ENCODE results near the gene LSR. TPM values are rescaled to one million over a fixed set of nuclear protein-coding genes. Genes with fewer than 3 reads are reported as not detected.
A peak's percentile ranks its signal among the peaks of the same experiment; 100 is the strongest.

The LSR gene
- total RNA-seq, 1 experiment from 2014 or later, result 64.7 TPM

DNA sequence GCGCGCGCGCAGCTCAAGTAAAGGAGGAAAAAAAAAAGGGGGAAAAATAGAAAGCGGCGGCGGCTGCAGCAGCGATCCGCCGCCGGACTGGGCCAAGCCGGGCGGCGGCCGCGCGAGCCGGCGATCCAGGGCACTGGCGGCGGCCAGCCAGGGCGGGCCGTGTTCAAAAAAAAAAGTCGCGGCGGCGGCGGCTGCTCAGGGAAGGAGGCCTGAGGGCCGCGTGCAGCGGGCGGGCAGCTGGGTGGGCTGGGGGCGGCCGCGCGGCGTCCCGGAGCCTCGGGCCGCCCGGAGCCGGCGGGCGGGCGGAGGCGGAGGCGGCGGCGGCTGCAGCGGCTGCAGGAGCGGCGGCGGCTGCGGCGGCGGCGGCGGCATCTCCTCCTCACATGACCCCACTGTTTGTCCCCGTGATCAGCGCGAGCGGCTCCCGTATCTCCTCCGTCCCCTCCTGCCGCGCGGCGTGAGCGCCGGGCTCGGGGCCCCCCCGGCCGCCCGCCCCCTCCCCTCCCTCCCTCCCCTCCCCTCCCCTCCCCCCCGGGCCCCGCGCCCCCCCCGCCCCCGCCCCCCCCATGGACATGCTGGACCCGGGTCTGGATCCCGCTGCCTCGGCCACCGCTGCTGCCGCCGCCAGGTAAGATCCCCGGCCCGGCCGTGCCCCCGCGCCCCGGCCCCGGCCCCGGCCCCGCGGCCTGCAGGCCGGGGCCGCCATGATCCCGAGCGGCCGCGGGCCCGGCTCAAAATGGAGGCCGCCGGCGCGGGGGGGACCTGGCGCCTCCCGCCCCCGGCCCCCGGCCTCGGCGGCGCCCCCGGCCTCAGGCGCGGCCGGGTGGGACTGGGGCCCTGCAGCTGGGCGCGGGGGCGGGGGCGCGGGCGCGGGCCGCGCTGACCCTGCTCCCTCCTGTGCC lies 20.0 kb downstream of the LSR start, which contains the start of gene USF2:
TSS of gene USF2 (plus strand) at position 427 of the 902 bp plus-strand sequence. CDS start at position 567, 140 bp downstream.
- intact Hi-C loops (cut with micrococcal nuclease; ENCODE audit: unreplicated experiment), result no loop called here
- TF ChIP-seq SIN3A (IDR thresholded peaks at IDR 0.05; ENCODE audit: borderline replicate concordance, insufficient read depth, low read depth, low read length), result peak; percentile 84; the same call in 1 of the 2 replicates
- TF ChIP-seq POLR2AphosphoS5 (IDR thresholded peaks at IDR 0.05; ENCODE audit: low read depth, low read length), result no peak
- ChIA-PET CTCF (interaction anchor here (0.6 to 0.7 kb wide), 5 partner anchors 16 to 226 kb away, joined by 3 to 5 read pairs (median 5); no protein-coding TSS in a partner anchor), POLR2A (interaction anchor here (0.6 kb wide), 1 partner anchor 798 kb away, joined by 6 read pairs; no protein-coding TSS in a partner anchor)
- no TSS peak for BruUV-seq (replicated peaks)
- Histone ChIP-seq H3K36me3 (ENCODE audit: control insufficient read depth, insufficient read depth, low read length) (peaks cover 14% of the 10 kb centered on the region; the same call in 1 of the 2 replicates), H3K27me3 (ENCODE audit: control insufficient read depth, insufficient read depth, low read length) (no peaks in the 10 kb centered on the region), H3K9me3 (ENCODE audit: control insufficient read depth, insufficient read depth, low read depth, low read length) (no peaks in the 10 kb centered on the region), H3K4me1 (ENCODE audit: control insufficient read depth, insufficient read depth, low read length) (peaks cover 25% of the 10 kb centered on the region), H3K27ac (ENCODE audit: low read length) (peak within 1 kb of the TSS; percentile 99), H3K4me3 (ENCODE audit: low read depth in 2 of 2, low read length in 2 of 2) (peak within 1 kb of the TSS; percentile 86 to 93)
- ATAC-seq (peak; percentile 57), DNase-seq (ENCODE audit: low read depth, low spot score) (no peak)
- in situ Hi-C loops (cut with HindIII; ENCODE audit: low pct_unique_long_range_greater_than_20kb, low sequenced_read_pairs), result no loop called here

DNA sequence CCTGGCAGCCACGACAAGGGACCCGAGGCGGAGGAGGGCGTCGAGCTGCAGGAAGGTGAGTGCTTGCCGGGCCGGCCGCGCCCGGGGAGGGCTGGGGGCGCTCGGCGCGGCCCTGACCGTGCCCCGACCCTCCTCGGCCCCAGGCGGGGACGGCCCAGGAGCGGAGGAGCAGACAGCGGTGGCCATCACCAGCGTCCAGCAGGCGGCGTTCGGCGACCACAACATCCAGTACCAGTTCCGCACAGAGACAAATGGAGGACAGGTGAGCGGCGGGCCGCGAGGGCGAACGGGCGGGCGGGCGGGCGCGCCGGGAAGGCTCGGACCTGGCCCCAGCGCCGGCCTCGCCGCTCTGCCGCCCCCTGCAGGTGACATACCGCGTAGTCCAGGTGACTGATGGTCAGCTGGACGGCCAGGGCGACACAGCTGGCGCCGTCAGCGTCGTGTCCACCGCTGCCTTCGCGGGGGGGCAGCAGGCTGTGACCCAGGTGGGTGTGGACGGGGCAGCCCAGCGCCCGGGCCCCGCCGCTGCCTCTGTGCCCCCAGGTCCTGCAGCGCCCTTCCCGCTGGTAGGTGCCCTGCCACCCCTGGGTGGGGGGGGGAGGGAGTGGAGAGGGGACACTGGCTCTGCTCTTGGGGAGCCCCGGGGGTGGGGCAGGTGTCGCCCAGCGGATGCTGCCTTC lies 20.8 kb downstream of the LSR start:
- ChIA-PET CTCF (interaction anchor here (0.6 kb wide), 1 partner anchor 16 kb away, joined by 5 read pairs; no protein-coding TSS in a partner anchor), POLR2A (no interaction called here)
- H3K36me3 ChIP-seq (ENCODE audit: control insufficient read depth, insufficient read depth, low read length), result peaks cover 14% of the 10 kb centered on the region; the same call in 1 of the 2 replicates
- no peak overlapping the region for H3K27ac ChIP-seq (ENCODE audit: low read length)
- DNase-seq (ENCODE audit: low read depth, low spot score) (peak; percentile 52), ATAC-seq (peak; percentile 85)
- no peaks in the 10 kb centered on the region for H3K9me3 ChIP-seq (ENCODE audit: control insufficient read depth, insufficient read depth, low read depth, low read length)
- in situ Hi-C loops (cut with HindIII; ENCODE audit: low pct_unique_long_range_greater_than_20kb, low sequenced_read_pairs), result no loop called here
- no peaks in the 10 kb centered on the region for H3K27me3 ChIP-seq (ENCODE audit: control insufficient read depth, insufficient read depth, low read length)
- TF ChIP-seq POLR2AphosphoS5 (IDR thresholded peaks at IDR 0.05; ENCODE audit: low read depth, low read length) (peak; percentile 34; the same call in 1 of the 2 replicates), CTCF (IDR thresholded peaks at IDR 0.05) (peak; percentile 97), TCF7L2 (IDR thresholded peaks at IDR 0.05; ENCODE audit: low read depth, low read length) (no peak), SIN3A (IDR thresholded peaks at IDR 0.05; ENCODE audit: borderline replicate concordance, insufficient read depth, low read depth, low read length) (peak; percentile 95; the same call in 1 of the 2 replicates)
- TF ChIP-seq, protein P1, sequence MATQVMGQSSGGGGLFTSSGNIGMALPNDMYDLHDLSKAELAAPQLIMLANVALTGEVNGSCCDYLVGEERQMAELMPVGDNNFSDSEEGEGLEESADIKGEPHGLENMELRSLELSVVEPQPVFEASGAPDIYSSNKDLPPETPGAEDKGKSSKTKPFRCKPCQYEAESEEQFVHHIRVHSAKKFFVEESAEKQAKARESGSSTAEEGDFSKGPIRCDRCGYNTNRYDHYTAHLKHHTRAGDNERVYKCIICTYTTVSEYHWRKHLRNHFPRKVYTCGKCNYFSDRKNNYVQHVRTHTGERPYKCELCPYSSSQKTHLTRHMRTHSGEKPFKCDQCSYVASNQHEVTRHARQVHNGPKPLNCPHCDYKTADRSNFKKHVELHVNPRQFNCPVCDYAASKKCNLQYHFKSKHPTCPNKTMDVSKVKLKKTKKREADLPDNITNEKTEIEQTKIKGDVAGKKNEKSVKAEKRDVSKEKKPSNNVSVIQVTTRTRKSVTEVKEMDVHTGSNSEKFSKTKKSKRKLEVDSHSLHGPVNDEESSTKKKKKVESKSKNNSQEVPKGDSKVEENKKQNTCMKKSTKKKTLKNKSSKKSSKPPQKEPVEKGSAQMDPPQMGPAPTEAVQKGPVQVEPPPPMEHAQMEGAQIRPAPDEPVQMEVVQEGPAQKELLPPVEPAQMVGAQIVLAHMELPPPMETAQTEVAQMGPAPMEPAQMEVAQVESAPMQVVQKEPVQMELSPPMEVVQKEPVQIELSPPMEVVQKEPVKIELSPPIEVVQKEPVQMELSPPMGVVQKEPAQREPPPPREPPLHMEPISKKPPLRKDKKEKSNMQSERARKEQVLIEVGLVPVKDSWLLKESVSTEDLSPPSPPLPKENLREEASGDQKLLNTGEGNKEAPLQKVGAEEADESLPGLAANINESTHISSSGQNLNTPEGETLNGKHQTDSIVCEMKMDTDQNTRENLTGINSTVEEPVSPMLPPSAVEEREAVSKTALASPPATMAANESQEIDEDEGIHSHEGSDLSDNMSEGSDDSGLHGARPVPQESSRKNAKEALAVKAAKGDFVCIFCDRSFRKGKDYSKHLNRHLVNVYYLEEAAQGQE (IDR thresholded peaks at IDR 0.05; ENCODE audit: insufficient read depth in 1 of 2, low read depth in 2 of 2, low read length in 1 of 2), result 0 out of 4 replicates have a peak, but pooled peaks of 1 of the 2 experiments have one; percentile 30
- H3K4me1 ChIP-seq (ENCODE audit: control insufficient read depth, insufficient read depth, low read length), result peaks cover 22% of the 10 kb centered on the region
- intact Hi-C loops (cut with micrococcal nuclease; ENCODE audit: unreplicated experiment), result no loop called here
- no TSS peak for BruUV-seq (replicated peaks)
- H3K4me3 ChIP-seq (ENCODE audit: low read depth in 2 of 2, low read length in 2 of 2), result peak overlapping the region; percentile 57 to 61

Measured in Panc1 (cell line).